ENCODE results near the gene ANKRD44. TPM values are rescaled to one million over a fixed set of nuclear protein-coding genes. Genes with fewer than 3 reads are reported as not detected.

The ANKRD44 gene
- total and polyA plus RNA-seq, 7 donors = 0.35 to 9.3 (median 1.7) TPM

DNA sequence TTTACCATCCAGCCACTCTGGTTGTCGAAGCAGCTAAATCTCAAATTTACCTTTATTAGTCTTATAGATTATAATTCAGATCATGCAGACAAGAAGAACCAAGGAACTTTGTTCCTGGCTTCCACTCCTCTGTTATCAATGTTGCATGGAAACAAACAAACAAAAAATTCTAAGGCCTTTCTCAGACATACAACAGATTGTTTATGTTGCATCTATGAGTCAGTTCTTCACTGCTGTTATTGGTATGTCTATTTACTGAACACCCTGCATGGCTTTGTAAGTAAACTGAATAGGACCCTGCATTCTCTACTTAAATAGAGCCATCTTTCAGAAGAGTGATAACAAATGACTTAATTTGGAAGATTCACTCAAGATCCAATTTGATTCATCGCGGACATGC lies 1.6 kb upstream of the ANKRD44 start:
- TF ChIP-seq, protein P1, sequence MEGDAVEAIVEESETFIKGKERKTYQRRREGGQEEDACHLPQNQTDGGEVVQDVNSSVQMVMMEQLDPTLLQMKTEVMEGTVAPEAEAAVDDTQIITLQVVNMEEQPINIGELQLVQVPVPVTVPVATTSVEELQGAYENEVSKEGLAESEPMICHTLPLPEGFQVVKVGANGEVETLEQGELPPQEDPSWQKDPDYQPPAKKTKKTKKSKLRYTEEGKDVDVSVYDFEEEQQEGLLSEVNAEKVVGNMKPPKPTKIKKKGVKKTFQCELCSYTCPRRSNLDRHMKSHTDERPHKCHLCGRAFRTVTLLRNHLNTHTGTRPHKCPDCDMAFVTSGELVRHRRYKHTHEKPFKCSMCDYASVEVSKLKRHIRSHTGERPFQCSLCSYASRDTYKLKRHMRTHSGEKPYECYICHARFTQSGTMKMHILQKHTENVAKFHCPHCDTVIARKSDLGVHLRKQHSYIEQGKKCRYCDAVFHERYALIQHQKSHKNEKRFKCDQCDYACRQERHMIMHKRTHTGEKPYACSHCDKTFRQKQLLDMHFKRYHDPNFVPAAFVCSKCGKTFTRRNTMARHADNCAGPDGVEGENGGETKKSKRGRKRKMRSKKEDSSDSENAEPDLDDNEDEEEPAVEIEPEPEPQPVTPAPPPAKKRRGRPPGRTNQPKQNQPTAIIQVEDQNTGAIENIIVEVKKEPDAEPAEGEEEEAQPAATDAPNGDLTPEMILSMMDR (IDR thresholded peaks at IDR 0.05) = no peak
- Histone ChIP-seq H3K9me3 (no peaks in the 10 kb centered on the region), H3K27ac (no peak overlapping the region), H3K27me3 (ENCODE audit: insufficient read depth in 3 of 3, low read length in 2 of 3) (no peaks in the 10 kb centered on the region), H3K36me3 (ENCODE audit: insufficient read depth in 1 of 2, low read depth in 1 of 2) (no peaks in the 10 kb centered on the region), H3K4me1 (peaks cover 5% of the 10 kb centered on the region), H3K4me3 (no peak overlapping the region)
- intact Hi-C loops (cut with DNase I) = loop anchor here (5.0 to 10.0 kb wide), 2 partner anchors 200 to 307 kb away; no protein-coding TSS in a partner anchor
- ATAC-seq (no peak), DNase-seq (no peak)
- WGBS, 3 donors = 95 to 98% (median 97%) methylated on average over 3 of the region's 3 CpGs

DNA sequence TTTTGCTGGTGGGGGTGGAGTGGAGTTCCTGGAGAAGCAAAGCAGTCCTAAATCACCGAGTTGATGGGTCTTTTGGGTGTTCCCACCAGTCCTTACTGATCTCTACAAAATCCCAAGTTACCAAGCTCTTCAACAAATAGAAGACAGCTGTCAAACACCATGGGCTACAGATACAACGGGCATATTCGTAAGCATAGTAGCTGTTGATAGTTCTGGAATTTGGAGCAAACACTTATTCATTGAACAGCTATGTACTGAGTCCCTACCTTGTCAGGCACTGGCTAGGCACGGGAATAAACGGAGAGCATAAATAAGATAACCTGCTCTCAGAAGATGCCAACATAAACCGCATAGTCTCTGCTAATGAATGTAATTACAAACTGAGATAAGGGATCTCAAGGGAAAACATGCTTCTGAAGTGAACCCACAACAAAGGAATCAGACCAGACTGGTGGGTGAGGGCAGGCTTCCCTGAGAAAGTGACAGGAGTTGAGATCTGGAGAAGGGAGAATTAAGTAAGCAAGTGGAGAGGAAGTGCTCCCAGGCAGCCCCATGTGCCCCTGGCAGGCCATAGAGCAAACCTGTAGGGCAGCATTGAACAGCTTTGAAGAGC lies 947 bp upstream of the ANKRD44 start:
- DNase-seq (no peak), ATAC-seq (no peak)
- TF ChIP-seq, protein P1 (IDR thresholded peaks at IDR 0.05) = no peak
- H3K27ac ChIP-seq = no peak overlapping the region
- no peaks in the 10 kb centered on the region for H3K9me3 ChIP-seq
- H3K27me3 ChIP-seq (ENCODE audit: insufficient read depth in 3 of 3, low read length in 2 of 3) = no peaks in the 10 kb centered on the region
- intact Hi-C loops (cut with DNase I) = loop anchor here (2.0 to 10.0 kb wide), 4 partner anchors 57 to 307 kb away; no protein-coding TSS in a partner anchor
- peaks cover 12% of the 10 kb centered on the region for H3K4me1 ChIP-seq
- WGBS, 3 donors = 61 to 62% (median 62%) methylated on average over 6 of the region's 6 CpGs
- H3K4me3 ChIP-seq = peak overlapping the region; percentile 68
- no peaks in the 10 kb centered on the region for H3K36me3 ChIP-seq (ENCODE audit: insufficient read depth in 1 of 2, low read depth in 1 of 2)

DNA sequence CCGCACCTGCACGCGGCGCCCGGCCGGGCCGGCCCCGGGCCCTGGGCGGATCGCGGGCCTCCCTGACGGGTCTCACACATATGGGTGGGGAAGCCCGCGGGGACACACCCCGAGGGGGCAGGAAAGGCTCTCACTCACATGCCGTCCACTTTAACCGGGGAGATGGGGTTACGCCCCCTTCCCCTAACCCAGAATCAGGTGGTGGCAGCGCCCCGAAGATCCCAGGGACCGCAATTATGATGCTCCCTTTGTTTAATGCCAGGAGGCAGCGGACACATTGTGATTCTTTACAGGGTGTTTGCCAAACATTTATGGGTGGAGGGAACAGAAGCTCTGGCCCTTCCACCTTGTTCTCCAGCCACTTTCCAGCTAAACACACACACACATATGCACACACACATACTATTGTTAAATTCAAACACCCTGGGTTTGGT lies 424 bp upstream of the ANKRD44 start:
- ATAC-seq = no peak
- no peaks in the 10 kb centered on the region for H3K9me3 ChIP-seq
- no peaks in the 10 kb centered on the region for H3K27me3 ChIP-seq (ENCODE audit: insufficient read depth in 3 of 3, low read length in 2 of 3)
- 1 to 2% (median 1%) methylated on average over 21 to 22 of the region's 22 CpGs for WGBS, 3 donors
- DNase-seq = no peak
- no peaks in the 10 kb centered on the region for H3K36me3 ChIP-seq (ENCODE audit: insufficient read depth in 1 of 2, low read depth in 1 of 2)
- H3K27ac ChIP-seq = peak overlapping the region; percentile 74
- peaks cover 17% of the 10 kb centered on the region for H3K4me1 ChIP-seq
- TF ChIP-seq, protein P1 (IDR thresholded peaks at IDR 0.05) = no peak
- intact Hi-C loops (cut with DNase I) = loop anchor here (2.0 to 10.0 kb wide), 4 partner anchors 58 to 306 kb away; no protein-coding TSS in a partner anchor
- H3K4me3 ChIP-seq = peak overlapping the region; percentile 68

DNA sequence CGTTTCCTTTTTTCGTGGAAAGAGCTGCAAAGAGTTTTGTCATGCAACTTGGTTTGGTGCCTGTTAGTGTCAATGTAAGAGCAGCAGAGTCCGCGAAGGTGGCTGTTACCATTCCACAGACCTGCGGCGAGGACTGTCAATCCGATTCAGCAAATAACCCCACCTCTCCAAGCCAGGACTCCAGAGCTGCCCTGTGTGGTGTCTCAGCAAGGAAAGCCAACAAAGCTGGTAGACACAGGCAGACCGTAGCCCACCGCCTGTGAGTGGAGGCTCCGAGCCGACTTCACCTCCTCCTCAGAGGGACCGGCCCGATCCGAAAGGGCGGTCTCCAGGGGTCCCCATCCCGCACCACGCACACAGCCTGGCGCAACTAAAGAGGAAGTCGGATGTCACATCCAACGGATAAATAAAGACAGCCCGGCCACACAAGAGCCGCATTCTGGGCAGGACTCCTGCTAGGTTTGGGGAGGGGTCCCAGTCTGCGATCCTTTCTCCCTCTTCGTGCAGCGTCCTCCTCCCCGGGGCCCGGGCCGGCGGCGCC lies 819 bp downstream of the ANKRD44 start:
- H3K27me3 ChIP-seq (ENCODE audit: insufficient read depth in 3 of 3, low read length in 2 of 3) = no peaks in the 10 kb centered on the region
- H3K4me1 ChIP-seq = peaks cover 25% of the 10 kb centered on the region
- TF ChIP-seq, protein P1 (IDR thresholded peaks at IDR 0.05) = no peak
- ATAC-seq = no peak
- peak overlapping the region; percentile 68 for H3K4me3 ChIP-seq
- DNase-seq = peak; percentile 27 to 59
- intact Hi-C loops (cut with DNase I) = loop anchor here (2.0 to 10.0 kb wide), 5 partner anchors 37 to 305 kb away; no protein-coding TSS in a partner anchor
- 11 to 14% (median 12%) methylated on average over 28 to 30 of the region's 30 CpGs for WGBS, 3 donors
- peak overlapping the region; percentile 74 for H3K27ac ChIP-seq
- no peaks in the 10 kb centered on the region for H3K9me3 ChIP-seq
- no peaks in the 10 kb centered on the region for H3K36me3 ChIP-seq (ENCODE audit: insufficient read depth in 1 of 2, low read depth in 1 of 2)
